Astrocyte of the cerebellum (primary cell): ENCODE results near the gene CUL1.

Source experiments
- DNase-seq: peaks from one replicate; pipeline ENCODE4 v3.0.0-alpha.2; 2011; ENCODE audit warnings: low read depth
- H3K4me3 ChIP-seq: 2 replicates; pipeline ENCODE4 v1.5.1; 2011; ENCODE audit warnings: mild to moderate bottlenecking, low read depth, low read length, moderate library complexity
- CTCF ChIP-seq: IDR thresholded peaks from 2 replicates; pipeline ENCODE4 v1.5.1; 2012; ENCODE audit warnings: low read length, low read depth, moderate library complexity, mild to moderate bottlenecking; ENCODE audit errors: missing control alignments
- in situ Hi-C: cut with HindIII; loops from 2 replicates; pipeline ENCODE4 v1.10.0; 2017; ENCODE audit warnings: low sequenced_read_pairs

The CUL1 gene

GRCh38 chr7:148791546-148791945 lies 92.8 kb downstream of the CUL1 start:
- no peak for DNase-seq
- no peak for TF ChIP-seq CTCF
- no peak overlapping the region for H3K4me3 ChIP-seq
- in situ Hi-C loops = no loop called here

GRCh38 chr7:148793590-148793989 lies 94.9 kb downstream of the CUL1 start:
- H3K4me3 ChIP-seq = no peak overlapping the region
- no peak for DNase-seq
- in situ Hi-C loops = no loop called here
- no peak for TF ChIP-seq CTCF

GRCh38 chr7:148794476-148794875 lies 95.8 kb downstream of the CUL1 start:
- DNase-seq = no peak
- in situ Hi-C loops = no loop called here
- no peak overlapping the region for H3K4me3 ChIP-seq
- TF ChIP-seq CTCF = no peak

- no peak overlapping the region for H3K4me3 ChIP-seq
- no peak for TF ChIP-seq CTCF
- no peak for DNase-seq
- in situ Hi-C loops = no loop called here
Observed at GRCh38 chr7:148796841-148797240, 98.1 kb downstream of the CUL1 start.

GRCh38 chr7:148799893-148800555 lies 101.3 kb downstream of the CUL1 start:
- in situ Hi-C loops = no loop called here
- no peak overlapping the region for H3K4me3 ChIP-seq
- no peak for TF ChIP-seq CTCF
- DNase-seq = no peak

GRCh38 chr7:148800677-148801076 lies 102.0 kb downstream of the CUL1 start:
- DNase-seq = no peak
- in situ Hi-C loops = no loop called here
- no peak for TF ChIP-seq CTCF
- H3K4me3 ChIP-seq = no peak overlapping the region
